Stomach (tissue), 9 donors: Measurements from ENCODE around the gene PRUNE1. TPM values are rescaled to one million over a fixed set of nuclear protein-coding genes. Genes with fewer than 3 reads are reported as not detected.
A peak's percentile ranks its signal among the peaks of the same experiment; 100 is the strongest.

Experiments used
- DNase-seq, 2 donors: peaks; one replicate each; pipeline versions ENCODE4 v3.0.0 to v3.0.0-alpha.2; 2013 to 2019
- H3K27ac ChIP-seq, 5 donors: fragments of 200-600 bp in 4 of 5; sonication (generic) in 4 of 5; one replicate each; pipeline ENCODE4 v1.5.1; 2013 to 2019; ENCODE audit warnings: mild to moderate bottlenecking in 1 of 5, moderate library complexity in 1 of 5
- H3K27me3 ChIP-seq, 3 donors: fragments of 200-600 bp; sonication (generic); one replicate each; pipeline ENCODE4 v1.5.1; 2017 to 2019; ENCODE audit warnings: mixed run types in 1 of 3
- H3K36me3 ChIP-seq, 4 donors: fragments of 200-600 bp; sonication (generic); 1 replicate in 3 of 4; 2 replicates in 1 of 4; pipeline ENCODE4 v1.5.1; 2016 to 2019
- H3K4me1 ChIP-seq, 4 donors: fragments of 200-600 bp; sonication (generic); one replicate each; pipeline ENCODE4 v1.5.1; 2016 to 2019
- H3K4me3 ChIP-seq, 4 donors: fragments of 200-600 bp; sonication (generic) in 3 of 4; one replicate each; pipeline ENCODE4 v1.5.1; 2016 to 2019; ENCODE audit warnings: mild to moderate bottlenecking in 1 of 4
- H3K9me3 ChIP-seq, 4 donors: fragments of 200-600 bp; sonication (generic); one replicate each; pipeline ENCODE4 v1.5.1; 2016 to 2019
- EP300 ChIP-seq: sonication (generic); formaldehyde crosslinking; IDR thresholded peaks from one replicate; pipeline ENCODE4 v1.6.1; 2017; ENCODE audit warnings: antibody characterized with exemption
- POLR2A ChIP-seq, 4 donors: fragments of 450-650 bp; IDR thresholded peaks; one replicate each; pipeline ENCODE4 v1.6.1; 2016; ENCODE audit warnings: antibody characterized with exemption in 4 of 4, control low read depth in 2 of 4, mild to moderate bottlenecking in 1 of 4, moderate library complexity in 1 of 4
- POLR2AphosphoS5 ChIP-seq, 3 donors: sonication (generic); formaldehyde crosslinking; IDR thresholded peaks; one replicate each; pipeline ENCODE4 v1.6.1; 2016; ENCODE audit warnings: antibody characterized with exemption in 3 of 3
- WGBS, 5 donors: extraction: QIAGEN DNeasy Blood & Tissue Kit in 3 of 5; methylation state at CpG; one replicate each; pipeline versions ENCODE4 v1.1.5 to v1.1.7; 2013 to 2018; 5-methylcytosine and 5-hydroxymethylcytosine counted together
- intact Hi-C: fragments of 100-400 bp; cut with DNase I; formaldehyde crosslinking; loops from one replicate; pipeline ENCODE4 v1.15.1; 2023; ENCODE audit warnings: low total_unique reads
- polyA plus RNA-seq, 3 donors: library from polyadenylated mRNA; stranded (reverse); fragments of 200-250 nt; gene quantifications; one replicate each; pipeline ENCODE4 v1.2.3, GENCODE V29; 2013
- total RNA-seq, 5 donors: library from RNA; depleted of rRNA; stranded (reverse); fragments of >200 nt; gene quantifications; one replicate each; pipeline versions ENCODE4 v1.1.0 to v1.2.3, GENCODE V29; 2014 to 2016
- TF ChIP-seq, protein P1 (sequence below), 7 experiments: fragments of 450-650 bp in 4 of 7; fragments of 200-600 bp in 3 of 7; sonication (generic) in 3 of 7; IDR thresholded peaks; one replicate each; pipeline ENCODE4 v1.5.1; 2016 to 2019; ENCODE audit warnings: antibody characterized with exemption in 7 of 7, control low read depth in 2 of 7, mild to moderate bottlenecking in 1 of 7
- donor health status: healthy with polysubstance abuse.
- donor health status: Bipolar disorder and iron deficiency.
- donor health status: healthy.

The PRUNE1 gene
- total and polyA plus RNA-seq, 8 donors = 2.9 to 118 (median 13.7) TPM

DNA sequence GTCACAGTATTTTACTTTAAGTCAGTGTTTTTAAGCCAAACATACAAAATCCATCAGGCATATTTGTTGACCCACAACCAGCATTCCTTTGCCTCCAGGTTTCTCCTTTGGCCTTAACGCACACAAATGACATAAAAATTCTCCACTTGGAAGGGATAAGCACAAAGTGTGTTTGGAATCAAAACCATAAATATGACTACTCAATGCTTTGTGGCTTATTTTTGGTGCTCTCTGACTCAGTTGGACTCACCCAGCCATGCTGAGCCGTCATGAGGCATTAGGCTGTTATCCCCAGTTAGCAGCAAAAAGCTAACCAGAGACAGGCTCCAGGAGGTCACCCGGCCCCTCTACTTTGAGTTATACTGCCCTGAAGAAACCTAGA lies 948 bp downstream of the PRUNE1 start:
- Histone ChIP-seq H3K9me3 (no peaks in the 10 kb centered on the region), H3K27me3 (no peaks in the 10 kb centered on the region), H3K4me1 (peaks cover 43 to 87% (median 74%) of the 10 kb centered on the region in 4 donors), H3K27ac (peak overlapping the region; percentile 87 to 92 (median 89)), H3K36me3 (no peaks in the 10 kb centered on the region), H3K4me3 (peak overlapping the region; percentile 58 to 73 (median 69))
- DNase-seq = no peak
- WGBS, 5 donors = 28 to 40% (median 38%) methylated on average over 3 of the region's 3 CpGs
- TF ChIP-seq EP300 (no peak), POLR2A (IDR thresholded peaks at IDR 0.05) (no peak)
- intact Hi-C loops = no loop called here

DNA sequence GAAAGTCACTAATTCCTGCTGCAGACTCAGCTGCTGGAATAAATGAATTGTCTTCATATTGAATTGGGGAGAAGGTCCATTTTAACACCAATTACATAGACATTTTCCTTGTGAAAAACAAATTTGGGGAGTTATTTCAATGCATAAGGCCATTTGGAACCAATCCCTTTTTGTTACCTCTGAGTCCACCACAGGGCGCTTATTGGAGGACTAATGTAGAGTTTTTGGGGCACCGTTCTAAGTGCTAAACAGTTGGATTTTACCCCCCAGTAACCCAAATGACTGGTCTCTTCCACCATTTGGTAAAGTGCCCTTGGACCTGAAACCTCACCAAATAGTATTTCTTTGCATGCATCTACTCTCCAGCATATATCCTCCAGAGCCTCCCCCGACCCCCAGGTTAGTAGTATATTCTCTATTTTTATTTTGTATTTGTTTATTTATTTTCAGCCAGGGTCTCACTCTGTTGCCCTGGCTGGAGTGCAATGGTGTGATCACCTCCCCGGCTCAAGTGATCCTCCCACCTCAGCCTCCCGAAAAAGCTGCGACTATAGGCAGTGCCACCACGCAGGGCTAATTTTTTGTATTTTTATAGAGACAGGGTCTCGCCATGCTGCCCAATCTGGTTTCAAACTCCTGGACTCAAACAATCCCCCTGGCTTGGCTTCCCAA lies 1.6 kb downstream of the PRUNE1 start:
- WGBS, 5 donors = 94 to 97% (median 96%) methylated on average over 8 of the region's 8 CpGs
- Histone ChIP-seq H3K36me3 (no peaks in the 10 kb centered on the region), H3K27ac (peak overlapping the region in 3 of 5 donors; percentile 89 to 92 (median 90)), H3K4me1 (peaks cover 41 to 85% (median 69%) of the 10 kb centered on the region in 4 donors), H3K9me3 (no peaks in the 10 kb centered on the region), H3K27me3 (no peaks in the 10 kb centered on the region), H3K4me3 (peak overlapping the region in 2 of 4 donors; percentile 66 to 73)
- TF ChIP-seq POLR2AphosphoS5 (IDR thresholded peaks at IDR 0.05) (no peak), POLR2A (IDR thresholded peaks at IDR 0.05) (no peak), EP300 (no peak)
- TF ChIP-seq, protein P1, sequence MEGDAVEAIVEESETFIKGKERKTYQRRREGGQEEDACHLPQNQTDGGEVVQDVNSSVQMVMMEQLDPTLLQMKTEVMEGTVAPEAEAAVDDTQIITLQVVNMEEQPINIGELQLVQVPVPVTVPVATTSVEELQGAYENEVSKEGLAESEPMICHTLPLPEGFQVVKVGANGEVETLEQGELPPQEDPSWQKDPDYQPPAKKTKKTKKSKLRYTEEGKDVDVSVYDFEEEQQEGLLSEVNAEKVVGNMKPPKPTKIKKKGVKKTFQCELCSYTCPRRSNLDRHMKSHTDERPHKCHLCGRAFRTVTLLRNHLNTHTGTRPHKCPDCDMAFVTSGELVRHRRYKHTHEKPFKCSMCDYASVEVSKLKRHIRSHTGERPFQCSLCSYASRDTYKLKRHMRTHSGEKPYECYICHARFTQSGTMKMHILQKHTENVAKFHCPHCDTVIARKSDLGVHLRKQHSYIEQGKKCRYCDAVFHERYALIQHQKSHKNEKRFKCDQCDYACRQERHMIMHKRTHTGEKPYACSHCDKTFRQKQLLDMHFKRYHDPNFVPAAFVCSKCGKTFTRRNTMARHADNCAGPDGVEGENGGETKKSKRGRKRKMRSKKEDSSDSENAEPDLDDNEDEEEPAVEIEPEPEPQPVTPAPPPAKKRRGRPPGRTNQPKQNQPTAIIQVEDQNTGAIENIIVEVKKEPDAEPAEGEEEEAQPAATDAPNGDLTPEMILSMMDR (IDR thresholded peaks at IDR 0.05) = no peak
- no peak for DNase-seq
- intact Hi-C loops = no loop called here

DNA sequence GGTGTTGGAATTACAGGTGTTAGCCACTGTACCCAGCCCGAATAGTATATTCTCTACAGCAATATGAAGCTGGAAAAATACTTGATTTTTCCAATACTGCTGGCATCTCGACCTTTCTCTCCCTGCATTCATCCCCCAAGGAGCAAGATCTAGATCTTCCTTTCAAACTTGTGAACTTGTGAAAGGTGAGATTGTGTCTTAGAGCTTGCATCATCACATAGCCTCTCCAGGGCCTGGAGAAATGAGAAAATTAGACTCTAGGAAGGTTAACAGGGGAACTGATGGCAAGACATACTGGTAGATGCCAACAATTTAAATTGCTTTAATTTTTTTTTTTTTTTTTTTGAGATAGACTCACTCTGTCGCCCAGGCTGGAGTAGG lies 2.1 kb downstream of the PRUNE1 start:
- TF ChIP-seq EP300 = no peak
- no peak for TF ChIP-seq POLR2A (IDR thresholded peaks at IDR 0.05)
- TF ChIP-seq, protein P1 (IDR thresholded peaks at IDR 0.05) = no peak
- no peak for TF ChIP-seq POLR2AphosphoS5 (IDR thresholded peaks at IDR 0.05)
- Histone ChIP-seq H3K36me3 (no peaks in the 10 kb centered on the region), H3K27ac (no peak overlapping the region), H3K9me3 (no peaks in the 10 kb centered on the region), H3K4me3 (no peak overlapping the region), H3K4me1 (peaks cover 41 to 80% (median 64%) of the 10 kb centered on the region in 4 donors), H3K27me3 (no peaks in the 10 kb centered on the region)
- 84 to 86% (median 84%) methylated on average over 3 of the region's 3 CpGs for WGBS, 5 donors
- intact Hi-C loops = no loop called here
- no peak for DNase-seq

DNA sequence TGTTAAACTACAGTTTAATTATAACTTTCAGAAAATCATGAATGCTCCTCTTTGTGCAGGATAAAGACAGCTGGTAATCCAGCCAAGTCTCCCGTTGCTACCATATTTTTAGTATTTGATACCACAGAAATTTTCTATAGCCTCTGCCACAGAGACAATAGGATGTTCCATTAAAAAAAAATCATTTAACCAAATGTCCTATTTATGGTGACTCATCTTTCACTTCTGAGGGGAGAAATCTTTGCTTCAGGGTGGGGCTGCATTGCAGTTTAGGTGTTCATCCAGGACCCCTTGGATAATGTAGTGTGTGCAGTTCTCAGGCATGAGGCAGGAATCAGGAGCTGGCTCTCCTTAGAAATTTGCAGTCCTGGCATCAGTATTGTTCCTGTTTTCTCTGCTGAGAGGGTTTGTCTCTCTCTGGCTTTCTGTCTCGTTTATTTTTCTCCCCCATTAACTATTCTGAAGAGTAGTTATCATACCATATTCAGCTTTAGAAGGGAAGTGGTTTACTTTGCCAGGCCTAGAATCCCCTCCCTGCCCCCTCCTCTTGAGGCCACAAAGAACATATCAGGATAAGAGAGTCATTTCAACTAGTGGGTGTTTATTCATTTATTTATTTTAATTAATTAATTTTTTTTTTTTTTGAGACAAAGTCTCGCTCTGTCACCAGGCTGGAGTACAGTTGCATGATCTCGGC lies 3.1 kb downstream of the PRUNE1 start:
- H3K4me3 ChIP-seq = no peak overlapping the region
- no peaks in the 10 kb centered on the region for H3K27me3 ChIP-seq
- H3K36me3 ChIP-seq = peaks cover 0 to 6% (median 0%) of the 10 kb centered on the region in 4 donors
- H3K9me3 ChIP-seq = no peaks in the 10 kb centered on the region
- no peak for DNase-seq
- no peak for TF ChIP-seq EP300
- TF ChIP-seq, protein P1 (IDR thresholded peaks at IDR 0.05) = no peak
- TF ChIP-seq POLR2A (IDR thresholded peaks at IDR 0.05) = no peak
- no peak for TF ChIP-seq POLR2AphosphoS5 (IDR thresholded peaks at IDR 0.05)
- 55 to 67% (median 63%) methylated on average over 4 of the region's 4 CpGs for WGBS, 5 donors
- peaks cover 41 to 70% (median 56%) of the 10 kb centered on the region in 4 donors for H3K4me1 ChIP-seq
- peak overlapping the region in 2 of 5 donors; percentile 36 to 64 for H3K27ac ChIP-seq
- intact Hi-C loops = no loop called here
